ENCODE results near the gene VSIG1.
A peak's percentile ranks its signal among the peaks of the same experiment; 100 is the strongest.

The VSIG1 gene

DNA sequence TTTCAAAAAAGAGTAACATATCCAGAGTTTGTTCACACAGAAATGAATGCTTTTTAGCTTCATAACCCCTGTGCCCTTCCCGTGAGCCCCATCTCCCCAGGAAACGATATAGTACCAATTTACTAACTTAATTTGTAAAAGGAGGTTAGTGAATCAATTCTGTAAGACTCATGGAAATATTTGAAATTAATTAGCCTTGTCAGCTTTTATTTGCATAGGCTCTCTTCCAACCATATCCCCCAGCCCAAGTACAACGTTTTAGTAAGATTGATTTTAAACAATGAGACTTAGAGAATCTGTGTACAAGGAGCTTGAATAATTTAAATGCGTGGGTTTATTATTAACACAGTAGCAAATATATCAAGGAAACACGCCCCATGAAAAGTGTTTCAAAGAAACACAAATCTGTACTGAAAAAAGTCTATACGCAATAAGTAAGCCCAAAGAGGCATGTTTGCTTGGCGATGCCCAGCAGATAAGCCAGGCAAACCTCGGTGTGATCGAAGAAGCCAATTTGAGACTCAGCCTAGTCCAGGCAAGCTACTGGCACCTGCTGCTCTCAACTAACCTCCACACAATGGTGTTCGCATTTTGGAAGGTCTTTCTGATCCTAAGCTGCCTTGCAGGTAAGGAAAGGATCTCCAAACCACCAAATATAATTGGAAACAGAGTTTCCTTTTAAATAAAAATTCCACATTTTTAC is at the start of gene VSIG1:
VSIG1 (plus strand) TSS at position 512 of the 703 bp plus-strand sequence; CDS start at position 578, 66 bp downstream.
- no peak for DNase-seq

DNA sequence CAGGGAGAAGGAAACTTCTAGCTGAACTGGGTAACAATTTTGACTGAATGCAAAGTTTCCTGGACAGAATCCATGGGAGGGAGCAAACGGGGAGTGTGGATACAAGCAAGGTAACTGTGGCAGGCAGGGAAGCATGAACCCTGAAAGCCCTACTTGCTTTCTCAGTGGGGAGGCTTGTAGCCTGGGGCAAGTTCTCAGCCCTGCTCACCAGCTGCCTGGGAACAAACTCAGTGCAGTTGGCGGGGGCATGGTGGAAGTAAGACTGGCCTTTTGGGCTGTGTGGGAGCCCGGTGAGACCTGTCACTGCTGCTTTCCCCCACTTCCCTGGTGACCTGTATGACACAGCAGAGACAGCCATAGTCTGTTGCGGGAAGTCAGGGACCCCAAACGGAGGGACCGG is 48.7 kb upstream of the VSIG1 start:
- no peak for DNase-seq

GRCh38 chrX:108000751-108001150 is 44.1 kb upstream of the VSIG1 start:
- no peak for DNase-seq

GRCh38 chrX:108001218-108001814 is 43.5 kb upstream of the VSIG1 start:
- DNase-seq, result peak; percentile 37

- DNase-seq, result no peak
Observed at GRCh38 chrX:108018656-108019381, 26.0 kb upstream of the VSIG1 start.

DNA sequence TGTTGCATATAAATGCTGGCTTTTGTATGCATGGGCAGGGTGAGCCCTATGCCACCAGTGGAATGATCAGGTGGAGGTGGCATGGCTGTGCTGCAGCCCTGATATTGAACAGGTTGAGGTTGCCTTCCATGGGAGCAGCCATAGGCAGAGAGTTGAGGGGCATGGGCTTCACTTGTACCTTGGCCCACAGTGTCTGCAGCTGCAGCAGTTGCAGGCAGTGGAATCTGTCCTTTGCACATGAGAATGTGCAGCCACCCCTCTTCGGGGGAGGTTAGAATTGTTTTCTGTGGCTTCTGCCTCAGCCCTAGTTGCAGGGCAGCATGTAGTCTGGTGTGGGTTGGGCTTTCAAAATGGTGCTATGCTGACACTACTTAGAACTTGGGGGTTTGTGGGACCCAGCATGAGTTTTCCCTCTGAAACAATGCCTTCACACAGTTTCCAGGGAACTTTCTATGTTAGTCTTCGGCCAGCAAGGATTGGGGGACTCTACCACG is 25.4 kb upstream of the VSIG1 start:
- DNase-seq, result no peak

GRCh38 chrX:108020631-108021030 is 24.2 kb upstream of the VSIG1 start:
- peak; percentile 11 for DNase-seq

GRCh38 chrX:108022491-108023089 is 22.3 kb upstream of the VSIG1 start:
- DNase-seq, result no peak

GRCh38 chrX:108025376-108025775 is 19.5 kb upstream of the VSIG1 start:
- DNase-seq, result no peak

GRCh38 chrX:108025954-108026600 is 18.8 kb upstream of the VSIG1 start:
- DNase-seq, result no peak

- no peak for DNase-seq
Observed at GRCh38 chrX:108028854-108029253, 16.0 kb upstream of the VSIG1 start.

GRCh38 chrX:108029928-108030711 is 14.7 kb upstream of the VSIG1 start:
- DNase-seq, result no peak

DNA sequence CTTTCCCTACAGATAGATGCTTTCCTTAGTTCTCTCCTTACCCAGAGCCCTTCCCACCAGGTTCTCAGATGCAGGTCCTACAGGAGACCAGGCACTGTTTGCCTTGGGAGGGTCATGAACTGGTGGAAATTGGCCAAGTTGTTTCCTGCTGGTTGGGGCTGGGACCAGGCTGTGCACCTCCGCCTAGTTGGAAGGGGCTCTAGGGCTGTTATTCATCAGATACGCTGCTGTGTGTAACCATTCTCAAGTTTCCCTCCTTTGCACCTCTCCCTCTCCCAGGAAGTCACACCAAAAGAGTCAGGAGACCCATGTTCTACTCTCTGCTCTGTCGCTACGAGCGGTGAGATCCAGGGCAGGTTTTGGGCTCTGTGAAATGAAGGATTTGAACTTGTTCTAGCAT is 11.9 kb upstream of the VSIG1 start:
- no peak for DNase-seq

DNA sequence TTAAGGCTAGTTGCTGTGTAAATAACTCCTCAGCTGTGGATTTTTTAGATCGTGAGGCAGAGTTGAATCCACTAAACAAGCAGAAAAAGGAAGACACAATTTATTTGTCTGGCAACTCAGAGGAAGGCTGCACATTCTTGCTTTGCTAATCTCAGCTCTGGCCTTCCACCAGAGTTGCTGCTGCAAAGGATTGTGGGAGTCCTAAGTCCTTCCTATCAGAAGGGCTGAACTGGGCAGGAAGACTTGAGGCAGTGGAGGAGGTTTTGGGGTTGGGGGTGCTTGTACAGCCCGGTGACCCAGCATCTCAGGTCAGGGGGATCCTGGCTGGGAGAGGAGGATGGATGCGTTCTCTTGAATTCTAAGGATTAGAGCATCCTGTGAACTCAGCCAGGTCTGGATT is 11.0 kb upstream of the VSIG1 start:
- DNase-seq, result no peak

GRCh38 chrX:108034725-108035124 is 10.1 kb upstream of the VSIG1 start:
- DNase-seq, result no peak

DNA sequence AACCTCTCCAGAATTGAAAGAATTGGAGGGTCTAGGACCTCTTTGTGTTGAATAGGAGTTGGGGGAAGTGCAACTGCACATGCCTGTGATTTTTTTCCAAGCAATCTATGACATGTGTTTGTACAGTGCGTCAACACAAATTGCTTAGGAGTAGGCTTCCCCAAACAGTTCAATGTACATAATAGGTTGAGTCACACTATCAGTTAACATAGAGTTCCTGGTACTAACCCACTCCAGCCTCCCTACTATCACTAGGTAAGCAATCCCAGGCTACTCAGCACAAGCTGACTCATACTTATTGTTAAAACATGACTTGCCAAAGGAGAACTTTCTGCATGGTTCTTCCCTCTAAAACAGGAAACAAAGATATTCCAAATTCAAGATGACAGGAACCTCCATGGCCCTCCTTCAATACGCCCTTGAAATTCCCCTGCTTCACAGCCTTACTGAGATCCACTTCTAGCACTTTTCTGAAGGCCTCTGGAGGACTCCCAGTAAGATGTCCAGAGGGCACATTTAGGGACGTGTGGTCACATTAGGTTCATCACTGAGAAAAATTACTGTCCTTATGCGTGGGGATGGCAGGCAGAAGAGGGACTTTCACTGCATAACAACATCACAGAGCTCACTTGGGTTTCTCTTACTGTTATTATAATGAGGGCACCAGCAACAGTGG is 8.4 kb upstream of the VSIG1 start:
- DNase-seq, result no peak

- no peak for DNase-seq
Observed at GRCh38 chrX:108049649-108050048, 4.8 kb downstream of the VSIG1 start.

GRCh38 chrX:108053218-108053617 is 8.4 kb downstream of the VSIG1 start:
- DNase-seq, result no peak

GRCh38 chrX:108055546-108055945 is 10.7 kb downstream of the VSIG1 start:
- DNase-seq, result no peak

DNA sequence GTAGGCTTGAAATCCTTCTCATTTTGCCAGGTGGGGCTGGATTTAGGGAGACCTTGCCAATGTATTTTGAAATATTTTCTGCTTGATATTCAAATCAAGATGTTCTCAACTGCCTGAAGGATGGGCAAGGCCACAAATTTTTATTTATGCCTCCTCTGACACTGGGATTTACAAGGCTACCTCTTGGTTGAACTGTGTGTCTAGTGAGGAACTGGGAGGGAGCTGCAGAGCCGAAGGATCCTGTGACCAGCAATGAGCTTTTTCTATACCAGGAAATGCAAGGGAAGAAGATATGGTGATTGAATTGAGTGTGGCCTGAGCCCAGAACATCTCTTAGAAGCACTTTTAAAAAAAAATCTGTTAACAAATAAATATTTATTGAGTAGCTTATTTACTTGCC is 14.9 kb downstream of the VSIG1 start:
- no peak for DNase-seq

GRCh38 chrX:108064001-108064400 is 19.1 kb downstream of the VSIG1 start:
- DNase-seq, result no peak

DNA sequence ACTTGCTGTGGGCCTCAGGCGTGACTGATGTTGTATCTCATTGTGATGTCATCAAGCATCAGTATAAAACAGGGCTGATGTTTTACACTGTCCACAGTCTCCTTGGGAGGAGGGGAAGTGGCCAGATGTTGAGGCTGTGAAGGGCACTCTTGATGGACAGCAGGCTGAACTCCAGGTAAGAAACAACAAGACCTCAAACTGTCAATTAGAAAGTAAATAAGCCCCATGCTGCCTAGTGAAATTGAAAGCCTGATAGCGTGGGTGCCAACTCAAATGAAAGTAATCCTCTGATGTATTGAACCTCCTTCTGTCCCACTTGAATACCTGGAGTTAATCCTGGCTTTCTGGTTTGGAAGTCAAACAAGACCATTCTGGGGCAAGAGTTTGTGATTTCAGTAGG is 19.7 kb downstream of the VSIG1 start:
- DNase-seq, result no peak

Data from RPMI8226 (cell line).